ENCODE results near the gene ETV5. TPM values are rescaled to one million over a fixed set of nuclear protein-coding genes. Genes with fewer than 3 reads are reported as not detected.

ETV5 gene
- total and polyA plus RNA-seq, 10 of the 15 experiments (the other 5 are each of a cell fraction or from before 2014, with no cell fraction given), result 5.0 to 18.4 (median 7.4) TPM

DNA sequence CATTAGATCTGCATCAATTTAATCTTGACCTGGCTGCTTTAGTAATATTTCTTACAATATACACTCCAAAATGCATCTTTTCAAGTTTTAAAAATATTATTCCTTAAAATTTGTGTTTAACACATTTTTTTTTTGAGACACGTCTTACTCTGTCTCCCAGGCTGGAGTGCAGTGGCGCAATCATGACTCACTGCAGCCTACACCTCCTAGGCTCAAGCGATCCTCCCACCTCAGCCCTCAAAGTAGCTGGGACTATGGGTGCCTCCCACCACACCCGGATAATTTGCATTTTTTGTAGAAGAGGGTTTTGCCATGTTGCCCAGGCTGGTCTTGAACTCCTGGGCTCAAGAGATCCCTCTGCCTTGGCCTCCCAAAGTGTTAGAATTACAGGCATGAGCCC is 73.6 kb downstream of the ETV5 start:
- ChIA-PET CTCF (no interaction called here), POLR2A (no interaction called here), RAD21 (ENCODE audit: unreplicated experiment) (no interaction called here), SMC1A (ENCODE audit: uncharacterized antibody, unreplicated experiment) (no interaction called here)
- ATAC-seq, result no peak
- Histone ChIP-seq H3K9me3 (replicated peaks; ENCODE audit: control insufficient read depth, insufficient read depth, low read length) (no peaks in the 10 kb centered on the region; the same call in 2 of the 3 replicates), H2AFZ (ENCODE audit: control insufficient read depth, low read depth, low read length) (no peak overlapping the region), H3K79me2 (ENCODE audit: control insufficient read depth, insufficient read depth, low read length) (no peaks in the 10 kb centered on the region), H3K27ac (ENCODE audit: control insufficient read depth, insufficient read depth) (no peak overlapping the region), H3K4me2 (ENCODE audit: control insufficient read depth, insufficient read depth) (no peak overlapping the region), H3K36me3 (ENCODE audit: control insufficient read depth in 2 of 2, insufficient read depth in 2 of 2, low read length in 1 of 2) (no peaks in the 10 kb centered on the region), H4K20me1 (ENCODE audit: control insufficient read depth, insufficient read depth) (no peaks in the 10 kb centered on the region), H3K4me1 (ENCODE audit: control insufficient read depth, insufficient read depth, low read length) (no peaks in the 10 kb centered on the region), H3K27me3 (replicated peaks in 1 of 2; ENCODE audit: control insufficient read depth in 2 of 2, insufficient read depth in 2 of 2, low read length in 1 of 2) (no peaks in the 10 kb centered on the region; a peak in 1 of 4 replicates), H3K4me3 (no peak overlapping the region), H3K9ac (ENCODE audit: control insufficient read depth, insufficient read depth, low read length) (no peak overlapping the region)
- 59% methylated on average over 4 of the region's 4 CpGs for WGBS (ENCODE audit: insufficient coverage, insufficient replicate concordance, low lambda C conversion rate, missing lambda C conversion rate)
- in situ Hi-C loops (cut with MboI), result no loop called here
- no peak for FAIRE-seq
- no TSS peak for BruUV-seq (replicated peaks)
- intact Hi-C loops (cut with micrococcal nuclease; ENCODE audit: unreplicated experiment), result no loop called here
- TF ChIP-seq ASH2L (IDR thresholded peaks at IDR 0.05; ENCODE audit: borderline replicate concordance, low read depth) (no peak), NRF1 (conservative IDR thresholded peaks at IDR 0.05; ENCODE audit: low read depth, low read length) (no peak), HDAC2 (IDR thresholded peaks at IDR 0.05) (no peak), HCFC1 (IDR thresholded peaks at IDR 0.05; ENCODE audit: low read length) (no peak), POLR2AphosphoS2 (IDR thresholded peaks at IDR 0.05; ENCODE audit: low read depth, low read length) (no peak), SRF (IDR thresholded peaks at IDR 0.05; ENCODE audit: low read depth in 2 of 2, low read length in 2 of 2) (no peak), MEF2A (IDR thresholded peaks at IDR 0.05; ENCODE audit: insufficient read depth, low read depth, low read length) (no peak), CHD2 (IDR thresholded peaks at IDR 0.05; ENCODE audit: borderline replicate concordance, low read depth, low read length) (no peak), BRCA1 (IDR thresholded peaks at IDR 0.05; ENCODE audit: low read depth, low read length) (no peak), PML (IDR thresholded peaks at IDR 0.05; ENCODE audit: low read length) (no peak), GATAD2B (conservative IDR thresholded peaks at IDR 0.05; ENCODE audit: low read depth) (no peak), CHD4 (IDR thresholded peaks at IDR 0.05) (no peak), SREBF1 (IDR thresholded peaks at IDR 0.05; ENCODE audit: low read length) (no peak)
- TF ChIP-seq, protein P1, sequence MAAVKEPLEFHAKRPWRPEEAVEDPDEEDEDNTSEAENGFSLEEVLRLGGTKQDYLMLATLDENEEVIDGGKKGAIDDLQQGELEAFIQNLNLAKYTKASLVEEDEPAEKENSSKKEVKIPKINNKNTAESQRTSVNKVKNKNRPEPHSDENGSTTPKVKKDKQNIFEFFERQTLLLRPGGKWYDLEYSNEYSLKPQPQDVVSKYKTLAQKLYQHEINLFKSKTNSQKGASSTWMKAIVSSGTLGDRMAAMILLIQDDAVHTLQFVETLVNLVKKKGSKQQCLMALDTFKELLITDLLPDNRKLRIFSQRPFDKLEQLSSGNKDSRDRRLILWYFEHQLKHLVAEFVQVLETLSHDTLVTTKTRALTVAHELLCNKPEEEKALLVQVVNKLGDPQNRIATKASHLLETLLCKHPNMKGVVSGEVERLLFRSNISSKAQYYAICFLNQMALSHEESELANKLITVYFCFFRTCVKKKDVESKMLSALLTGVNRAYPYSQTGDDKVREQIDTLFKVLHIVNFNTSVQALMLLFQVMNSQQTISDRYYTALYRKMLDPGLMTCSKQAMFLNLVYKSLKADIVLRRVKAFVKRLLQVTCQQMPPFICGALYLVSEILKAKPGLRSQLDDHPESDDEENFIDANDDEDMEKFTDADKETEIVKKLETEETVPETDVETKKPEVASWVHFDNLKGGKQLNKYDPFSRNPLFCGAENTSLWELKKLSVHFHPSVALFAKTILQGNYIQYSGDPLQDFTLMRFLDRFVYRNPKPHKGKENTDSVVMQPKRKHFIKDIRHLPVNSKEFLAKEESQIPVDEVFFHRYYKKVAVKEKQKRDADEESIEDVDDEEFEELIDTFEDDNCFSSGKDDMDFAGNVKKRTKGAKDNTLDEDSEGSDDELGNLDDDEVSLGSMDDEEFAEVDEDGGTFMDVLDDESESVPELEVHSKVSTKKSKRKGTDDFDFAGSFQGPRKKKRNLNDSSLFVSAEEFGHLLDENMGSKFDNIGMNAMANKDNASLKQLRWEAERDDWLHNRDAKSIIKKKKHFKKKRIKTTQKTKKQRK (IDR thresholded peaks at IDR 0.05; ENCODE audit: low read depth, low read length), result no peak
- TF ChIP-seq, protein P2, sequence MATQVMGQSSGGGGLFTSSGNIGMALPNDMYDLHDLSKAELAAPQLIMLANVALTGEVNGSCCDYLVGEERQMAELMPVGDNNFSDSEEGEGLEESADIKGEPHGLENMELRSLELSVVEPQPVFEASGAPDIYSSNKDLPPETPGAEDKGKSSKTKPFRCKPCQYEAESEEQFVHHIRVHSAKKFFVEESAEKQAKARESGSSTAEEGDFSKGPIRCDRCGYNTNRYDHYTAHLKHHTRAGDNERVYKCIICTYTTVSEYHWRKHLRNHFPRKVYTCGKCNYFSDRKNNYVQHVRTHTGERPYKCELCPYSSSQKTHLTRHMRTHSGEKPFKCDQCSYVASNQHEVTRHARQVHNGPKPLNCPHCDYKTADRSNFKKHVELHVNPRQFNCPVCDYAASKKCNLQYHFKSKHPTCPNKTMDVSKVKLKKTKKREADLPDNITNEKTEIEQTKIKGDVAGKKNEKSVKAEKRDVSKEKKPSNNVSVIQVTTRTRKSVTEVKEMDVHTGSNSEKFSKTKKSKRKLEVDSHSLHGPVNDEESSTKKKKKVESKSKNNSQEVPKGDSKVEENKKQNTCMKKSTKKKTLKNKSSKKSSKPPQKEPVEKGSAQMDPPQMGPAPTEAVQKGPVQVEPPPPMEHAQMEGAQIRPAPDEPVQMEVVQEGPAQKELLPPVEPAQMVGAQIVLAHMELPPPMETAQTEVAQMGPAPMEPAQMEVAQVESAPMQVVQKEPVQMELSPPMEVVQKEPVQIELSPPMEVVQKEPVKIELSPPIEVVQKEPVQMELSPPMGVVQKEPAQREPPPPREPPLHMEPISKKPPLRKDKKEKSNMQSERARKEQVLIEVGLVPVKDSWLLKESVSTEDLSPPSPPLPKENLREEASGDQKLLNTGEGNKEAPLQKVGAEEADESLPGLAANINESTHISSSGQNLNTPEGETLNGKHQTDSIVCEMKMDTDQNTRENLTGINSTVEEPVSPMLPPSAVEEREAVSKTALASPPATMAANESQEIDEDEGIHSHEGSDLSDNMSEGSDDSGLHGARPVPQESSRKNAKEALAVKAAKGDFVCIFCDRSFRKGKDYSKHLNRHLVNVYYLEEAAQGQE (IDR thresholded peaks at IDR 0.05; ENCODE audit: low read depth, low read length), result no peak
- TF ChIP-seq, protein P3, sequence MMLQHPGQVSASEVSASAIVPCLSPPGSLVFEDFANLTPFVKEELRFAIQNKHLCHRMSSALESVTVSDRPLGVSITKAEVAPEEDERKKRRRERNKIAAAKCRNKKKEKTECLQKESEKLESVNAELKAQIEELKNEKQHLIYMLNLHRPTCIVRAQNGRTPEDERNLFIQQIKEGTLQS (IDR thresholded peaks at IDR 0.05; ENCODE audit: borderline replicate concordance, extremely low read depth, low read depth, low read length), result no peak
- DNase-seq (ENCODE audit: low read depth, low spot score), result no peak

All from GM12878 (cell line).